Stimulated activated naive CD8-positive, alpha-beta T cell treated with anti-CD3 and anti-CD28 coated beads, Interleukin-15, Interleukin-2, amounts not matched to agents 100 ng/mL and 50 ng/mL, for 24 hours (primary cell): ENCODE results near the gene RSU1.
"Not testable (repeated sequence)": the region's sequence is repeated elsewhere in the genome, so short reads cannot be mapped to it uniquely, and the experiment has no call there.

ENCODE experiments used
- H3K27ac Mint-ChIP-seq: one replicate; pipeline ENCODE4 v1.8.0; 2021; ENCODE audit warnings: mild to moderate bottlenecking, mixed read lengths
- H3K27me3 Mint-ChIP-seq: one replicate; pipeline ENCODE4 v1.8.0; 2021; ENCODE audit warnings: mixed read lengths
- H3K36me3 Mint-ChIP-seq: one replicate; pipeline ENCODE4 v1.8.0; 2021; ENCODE audit warnings: low read depth, mixed read lengths
- H3K4me1 Mint-ChIP-seq: one replicate; pipeline ENCODE4 v1.8.0; 2021; ENCODE audit warnings: low read depth, mixed read lengths
- H3K4me3 Mint-ChIP-seq: one replicate; pipeline ENCODE4 v1.8.0; 2021; ENCODE audit warnings: mild to moderate bottlenecking, mixed read lengths
- H3K9me3 Mint-ChIP-seq: one replicate; pipeline ENCODE4 v1.8.0; 2021; ENCODE audit warnings: mixed read lengths

RSU1 gene

GRCh38 chr10:16835228-16835627 is 18.0 kb upstream of the RSU1 start:
- no peaks in the 10 kb centered on the region for H3K9me3 Mint-ChIP-seq
- H3K4me3 Mint-ChIP-seq: peak overlapping the region; percentile 52

GRCh38 chr10:16832351-16833080 is 15.3 kb upstream of the RSU1 start:
- Mint-ChIP-seq H3K27me3 (no peaks in the 10 kb centered on the region), H3K4me3 (no peak overlapping the region), H3K27ac (no peak overlapping the region), H3K9me3 (no peaks in the 10 kb centered on the region), H3K36me3 (no peaks in the 10 kb centered on the region), H3K4me1 (peaks cover 4% of the 10 kb centered on the region)

More at GRCh38 chr10:16835228-16835627, 18.0 kb upstream of the RSU1 start:
- H3K4me1 Mint-ChIP-seq: peaks cover 4% of the 10 kb centered on the region
- no peaks in the 10 kb centered on the region for H3K27me3 Mint-ChIP-seq
- no peaks in the 10 kb centered on the region for H3K36me3 Mint-ChIP-seq
- H3K27ac Mint-ChIP-seq: no peak overlapping the region

- Mint-ChIP-seq H3K27ac (no peak overlapping the region), H3K4me1 (no peaks in the 10 kb centered on the region), H3K9me3 (no peaks in the 10 kb centered on the region), H3K36me3 (no peaks in the 10 kb centered on the region), H3K27me3 (no peaks in the 10 kb centered on the region), H3K4me3 (no peak overlapping the region)
These were observed 11.5 kb upstream of the RSU1 start for GRCh38 chr10:16828701-16829175.

- H3K27me3 Mint-ChIP-seq: no peaks in the 10 kb centered on the region
These were observed 10.9 kb upstream of the RSU1 start for GRCh38 chr10:16828114-16828568.

GRCh38 chr10:16827474-16827873 is 10.2 kb upstream of the RSU1 start:
- not testable (repeated sequence) for H3K9me3 Mint-ChIP-seq, H3K4me1 Mint-ChIP-seq, H3K4me3 Mint-ChIP-seq, H3K27me3 Mint-ChIP-seq, H3K36me3 Mint-ChIP-seq, H3K27ac Mint-ChIP-seq

More at GRCh38 chr10:16828114-16828568, 10.9 kb upstream of the RSU1 start:
- no peak overlapping the region for H3K27ac Mint-ChIP-seq
- no peak overlapping the region for H3K4me3 Mint-ChIP-seq
- H3K36me3 Mint-ChIP-seq: peaks cover 4% of the 10 kb centered on the region
- no peaks in the 10 kb centered on the region for H3K4me1 Mint-ChIP-seq
- no peaks in the 10 kb centered on the region for H3K9me3 Mint-ChIP-seq

- Mint-ChIP-seq H3K36me3 (peaks cover 18% of the 10 kb centered on the region), H3K9me3 (peaks cover 15% of the 10 kb centered on the region), H3K4me1 (peaks cover 7% of the 10 kb centered on the region), H3K27ac (no peak overlapping the region), H3K27me3 (no peaks in the 10 kb centered on the region), H3K4me3 (no peak overlapping the region)
These were observed 5.6 kb upstream of the RSU1 start for GRCh38 chr10:16822726-16823360.

- Mint-ChIP-seq H3K9me3 (peaks cover 15% of the 10 kb centered on the region), H3K36me3 (peaks cover 18% of the 10 kb centered on the region), H3K27ac (no peak overlapping the region), H3K4me3 (no peak overlapping the region), H3K4me1 (peaks cover 14% of the 10 kb centered on the region), H3K27me3 (no peaks in the 10 kb centered on the region)
These were observed 4.8 kb upstream of the RSU1 start for GRCh38 chr10:16822027-16822426.

GRCh38 chr10:16820421-16820820 is 3.2 kb upstream of the RSU1 start:
- Mint-ChIP-seq H3K4me3 (no peak overlapping the region), H3K36me3 (peaks cover 22% of the 10 kb centered on the region), H3K9me3 (peaks cover 15% of the 10 kb centered on the region)

GRCh38 chr10:16820018-16820417 is 2.8 kb upstream of the RSU1 start:
- no peak overlapping the region for H3K4me3 Mint-ChIP-seq
- peaks cover 26% of the 10 kb centered on the region for H3K36me3 Mint-ChIP-seq
- no peaks in the 10 kb centered on the region for H3K27me3 Mint-ChIP-seq
- peaks cover 32% of the 10 kb centered on the region for H3K4me1 Mint-ChIP-seq
- no peak overlapping the region for H3K27ac Mint-ChIP-seq
- peaks cover 15% of the 10 kb centered on the region for H3K9me3 Mint-ChIP-seq

More at GRCh38 chr10:16820421-16820820, 3.2 kb upstream of the RSU1 start:
- H3K4me1 Mint-ChIP-seq: peaks cover 28% of the 10 kb centered on the region
- no peaks in the 10 kb centered on the region for H3K27me3 Mint-ChIP-seq
- H3K27ac Mint-ChIP-seq: no peak overlapping the region

GRCh38 chr10:16819436-16819835 is 2.2 kb upstream of the RSU1 start:
- Mint-ChIP-seq H3K27me3 (no peaks in the 10 kb centered on the region), H3K4me3 (no peak overlapping the region), H3K4me1 (peaks cover 36% of the 10 kb centered on the region), H3K36me3 (peaks cover 28% of the 10 kb centered on the region), H3K27ac (no peak overlapping the region), H3K9me3 (peaks cover 15% of the 10 kb centered on the region)

- Mint-ChIP-seq H3K4me3 (no peak overlapping the region), H3K9me3 (peaks cover 15% of the 10 kb centered on the region), H3K27me3 (no peaks in the 10 kb centered on the region), H3K27ac (no peak overlapping the region), H3K36me3 (peaks cover 28% of the 10 kb centered on the region), H3K4me1 (peaks cover 36% of the 10 kb centered on the region)
These were observed 1.8 kb upstream of the RSU1 start for GRCh38 chr10:16819026-16819425.

- no peaks in the 10 kb centered on the region for H3K27me3 Mint-ChIP-seq
- H3K9me3 Mint-ChIP-seq: peaks cover 8% of the 10 kb centered on the region
- H3K4me1 Mint-ChIP-seq: peaks cover 42% of the 10 kb centered on the region
- peaks cover 19% of the 10 kb centered on the region for H3K36me3 Mint-ChIP-seq
- H3K27ac Mint-ChIP-seq: peak overlapping the region; percentile 93
- H3K4me3 Mint-ChIP-seq: peak overlapping the region; percentile 95
These were observed 447 bp downstream of the RSU1 start for GRCh38 chr10:16816830-16817124.

GRCh38 chr10:16816171-16816570 is 1.1 kb downstream of the RSU1 start:
- Mint-ChIP-seq H3K4me3 (peak overlapping the region; percentile 95), H3K4me1 (peaks cover 48% of the 10 kb centered on the region), H3K9me3 (peaks cover 4% of the 10 kb centered on the region), H3K36me3 (peaks cover 19% of the 10 kb centered on the region), H3K27ac (peak overlapping the region; percentile 86), H3K27me3 (no peaks in the 10 kb centered on the region)

- H3K27me3 Mint-ChIP-seq: no peaks in the 10 kb centered on the region
- H3K4me1 Mint-ChIP-seq: peaks cover 49% of the 10 kb centered on the region
- H3K36me3 Mint-ChIP-seq: peaks cover 24% of the 10 kb centered on the region
- H3K9me3 Mint-ChIP-seq: no peaks in the 10 kb centered on the region
- H3K27ac Mint-ChIP-seq: no peak overlapping the region
- no peak overlapping the region for H3K4me3 Mint-ChIP-seq
These were observed 3.2 kb downstream of the RSU1 start for GRCh38 chr10:16814012-16814411.

GRCh38 chr10:16812676-16813075 is 4.5 kb downstream of the RSU1 start:
- Mint-ChIP-seq H3K4me3 (no peak overlapping the region), H3K36me3 (peaks cover 24% of the 10 kb centered on the region), H3K27ac (no peak overlapping the region), H3K9me3 (no peaks in the 10 kb centered on the region), H3K4me1 (peaks cover 41% of the 10 kb centered on the region), H3K27me3 (no peaks in the 10 kb centered on the region)
